Epidermal melanocyte (primary cell): ENCODE results near the gene PALLD.
"Not testable (repeated sequence)": the region's sequence is repeated elsewhere in the genome, so short reads cannot be mapped to it uniquely, and the experiment has no call there.

ENCODE experiments used
- DNase-seq: peaks from one replicate; pipeline ENCODE4 v3.0.0; 2011; ENCODE audit warnings: low spot score; ENCODE audit not compliant: insufficient read length

PALLD gene

DNA sequence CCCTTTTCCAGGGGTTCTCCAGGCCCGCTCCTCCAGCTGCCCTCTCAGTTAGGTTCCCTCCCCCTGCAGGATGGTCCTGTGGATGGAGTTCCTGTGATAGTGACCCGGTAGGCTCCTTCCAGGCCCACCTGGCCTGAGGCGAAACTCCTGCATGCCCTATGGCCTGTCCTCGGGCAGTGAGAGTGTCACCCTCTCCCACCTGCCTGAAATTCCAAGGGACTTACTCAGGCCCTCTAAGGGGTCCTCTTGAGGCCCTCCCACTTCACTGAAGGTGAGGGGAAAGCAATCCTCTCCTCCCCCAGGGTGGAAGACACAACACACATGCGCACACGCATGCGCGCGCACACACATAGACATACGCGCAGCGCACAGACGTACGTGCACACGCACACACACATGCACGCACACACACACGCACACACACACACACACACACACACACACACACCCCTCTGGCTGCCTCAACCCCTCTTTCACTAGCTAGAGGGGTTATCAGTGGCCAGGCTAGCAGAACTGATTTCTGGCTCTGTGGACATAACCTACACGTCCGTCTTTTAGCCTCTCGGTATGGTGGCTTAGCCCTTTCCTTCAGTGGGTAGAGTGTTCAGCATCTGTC is 297.3 kb downstream of the PALLD start:
- DNase-seq = no peak

GRCh38 chr4:168794881-168795280 is 298.0 kb downstream of the PALLD start:
- DNase-seq = no peak

DNA sequence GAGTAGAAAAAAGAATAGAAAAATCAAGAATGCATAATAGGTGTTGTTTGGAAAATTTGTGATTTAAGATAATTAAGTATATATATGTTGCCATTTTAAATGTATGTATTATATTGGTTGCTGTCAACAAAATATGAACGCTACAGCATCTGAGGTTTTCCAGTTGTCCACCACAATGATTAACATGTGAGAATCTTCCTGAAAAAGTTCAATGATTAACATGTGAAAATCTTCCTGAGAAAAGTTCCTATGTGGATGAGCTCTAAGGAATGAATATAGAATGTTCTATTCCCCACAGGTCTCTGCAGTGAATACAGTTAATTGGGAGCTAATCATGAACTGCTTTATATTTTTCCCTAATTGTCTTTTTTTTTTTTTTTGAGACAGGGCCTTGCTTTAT is 298.5 kb downstream of the PALLD start:
- DNase-seq = no peak

DNA sequence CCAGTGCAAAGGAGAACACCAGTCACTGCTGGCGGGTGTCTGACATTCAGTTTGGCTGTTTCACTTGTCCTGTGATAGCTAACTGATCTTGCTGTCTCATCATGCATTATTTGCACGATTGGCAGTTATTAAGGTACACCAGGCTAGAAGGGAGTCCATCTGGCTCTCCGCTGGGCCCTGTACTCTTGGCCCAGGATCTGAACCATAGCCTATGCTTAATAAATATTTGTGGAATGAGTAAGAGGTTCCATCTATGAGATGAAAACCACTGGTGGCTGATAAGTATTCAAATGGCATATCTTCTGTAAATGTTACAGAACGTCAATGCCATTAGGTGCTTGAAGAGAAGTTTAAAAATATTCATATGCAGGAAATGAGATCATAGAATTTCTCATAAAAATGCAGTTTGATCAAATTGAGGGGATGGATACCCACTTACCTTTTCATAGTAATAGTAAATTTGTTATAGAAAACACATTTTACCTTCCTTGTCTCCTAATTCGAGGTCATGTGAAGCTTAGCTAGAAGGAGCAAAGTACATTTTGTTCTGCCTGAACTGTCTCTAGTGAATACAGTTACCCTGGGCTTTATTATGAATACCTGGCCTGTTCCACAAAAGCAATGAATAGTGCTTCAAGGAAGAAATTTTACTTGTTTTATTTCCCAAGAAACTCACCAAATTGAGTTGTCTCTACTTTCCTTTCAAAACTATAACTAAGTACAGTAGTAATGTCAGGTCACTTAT is 299.7 kb downstream of the PALLD start:
- no peak for DNase-seq

- no peak for DNase-seq
These were observed 300.3 kb downstream of the PALLD start for GRCh38 chr4:168797194-168797593.

DNA sequence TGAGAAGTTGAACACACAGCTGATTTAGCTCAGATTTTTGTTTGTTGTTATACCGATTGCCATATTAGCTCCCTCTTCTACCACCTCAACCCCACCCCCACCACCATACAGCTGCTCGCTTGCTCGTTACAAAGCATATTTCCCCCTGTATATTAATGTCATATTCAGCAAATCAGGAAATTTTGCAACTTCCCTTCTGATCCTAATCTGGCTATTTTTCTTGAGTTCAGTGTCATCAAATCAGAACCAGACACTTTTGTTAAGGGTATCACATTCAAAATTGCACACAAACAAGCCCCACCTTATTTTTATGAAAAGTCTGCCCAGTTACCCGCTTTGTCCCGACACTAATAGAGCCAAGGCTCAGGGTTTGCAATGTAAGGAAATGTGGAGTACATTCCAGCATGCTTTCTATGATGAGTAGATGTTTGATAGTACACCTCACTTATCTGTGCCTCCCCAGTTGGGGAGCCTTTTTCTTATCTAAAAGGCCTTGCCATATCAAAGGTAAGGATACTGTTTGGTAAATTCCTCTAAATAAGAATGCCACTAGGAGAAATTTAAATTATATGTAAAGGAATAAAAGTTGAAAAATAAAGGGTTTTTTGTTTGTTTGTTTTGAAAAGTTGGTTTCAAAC is 301.0 kb downstream of the PALLD start:
- DNase-seq = no peak

DNA sequence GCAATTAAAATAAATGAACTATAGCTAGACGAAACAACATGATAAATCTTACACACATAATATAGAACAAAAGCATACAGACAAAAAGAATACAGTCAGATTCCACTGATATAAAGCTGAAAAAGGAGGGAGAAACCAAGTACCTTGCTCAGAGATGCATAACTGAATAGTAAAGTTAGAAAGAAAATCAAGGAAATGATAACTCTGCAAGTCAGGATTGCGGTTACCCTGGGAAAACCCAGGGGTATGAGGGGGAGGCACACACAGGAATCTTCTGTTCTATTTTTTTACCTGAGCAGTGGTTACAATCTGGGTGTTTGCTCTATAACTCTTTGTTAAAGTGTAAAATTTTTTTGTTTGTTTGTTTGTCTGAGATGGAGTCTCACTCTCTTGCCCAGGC is 304.1 kb downstream of the PALLD start:
- no peak for DNase-seq

GRCh38 chr4:168802222-168802621 is 305.4 kb downstream of the PALLD start:
- DNase-seq = no peak

- DNase-seq = not testable (repeated sequence)
These were observed 306.2 kb downstream of the PALLD start for GRCh38 chr4:168803052-168803451.

DNA sequence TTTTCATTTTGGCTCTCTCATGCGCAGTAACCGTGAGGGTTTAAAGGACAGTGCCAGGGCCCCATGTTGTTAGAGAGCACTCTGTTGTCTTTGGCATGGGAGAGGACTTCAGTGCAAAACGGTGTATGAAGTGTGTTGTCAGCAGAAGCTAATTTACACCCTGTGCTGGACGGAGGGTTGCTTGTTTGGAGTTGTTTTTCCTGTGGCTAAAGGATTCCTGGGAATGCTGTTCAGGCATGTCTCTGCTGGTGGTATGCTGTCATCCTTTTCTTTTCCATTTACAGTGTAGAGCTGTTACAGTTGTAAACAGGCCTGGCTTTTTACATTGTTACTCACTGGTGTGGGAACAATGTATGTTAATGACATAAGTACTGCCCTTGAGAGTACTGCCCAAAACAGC is 306.9 kb downstream of the PALLD start:
- no peak for DNase-seq

DNA sequence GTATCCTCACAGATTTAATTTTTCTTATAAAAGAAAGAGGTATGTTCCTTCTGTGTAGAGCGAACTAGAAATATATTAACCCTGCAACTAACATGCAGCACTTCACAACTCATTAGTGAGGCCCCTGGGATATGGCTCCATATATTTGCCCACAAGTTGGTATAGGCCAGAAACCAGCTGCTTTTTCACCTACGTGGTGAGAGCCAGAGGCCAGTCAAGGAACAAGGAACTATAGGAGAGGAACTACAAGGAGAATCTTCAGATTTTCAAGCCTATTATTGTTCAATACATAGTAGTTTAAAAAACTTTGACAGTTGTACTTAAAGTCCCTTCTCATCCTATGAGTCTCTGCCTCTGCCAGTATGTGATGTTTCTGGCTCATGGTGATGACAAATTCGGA is 307.3 kb downstream of the PALLD start:
- no peak for DNase-seq

DNA sequence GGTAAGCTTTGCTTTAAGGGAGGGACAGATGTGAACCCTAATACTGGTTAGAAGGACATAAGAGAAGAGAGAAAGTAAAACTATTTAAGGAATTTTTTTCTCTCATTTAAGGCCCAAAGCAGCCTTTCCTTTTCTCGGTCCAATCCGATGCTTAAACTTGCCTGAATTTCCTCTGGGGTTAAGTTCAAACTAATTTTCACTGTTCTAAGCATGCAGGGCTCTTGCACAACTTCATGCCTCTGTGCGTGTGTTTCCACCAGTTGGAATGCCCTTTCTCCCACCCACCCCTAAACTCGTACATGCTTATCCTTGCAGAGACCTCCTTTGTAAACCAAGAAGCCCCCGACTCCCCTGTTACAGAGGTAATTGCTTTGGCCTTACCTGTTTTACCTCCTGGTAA is 308.5 kb downstream of the PALLD start:
- DNase-seq = no peak

GRCh38 chr4:168806247-168806646 is 309.4 kb downstream of the PALLD start:
- DNase-seq = not testable (repeated sequence)

DNA sequence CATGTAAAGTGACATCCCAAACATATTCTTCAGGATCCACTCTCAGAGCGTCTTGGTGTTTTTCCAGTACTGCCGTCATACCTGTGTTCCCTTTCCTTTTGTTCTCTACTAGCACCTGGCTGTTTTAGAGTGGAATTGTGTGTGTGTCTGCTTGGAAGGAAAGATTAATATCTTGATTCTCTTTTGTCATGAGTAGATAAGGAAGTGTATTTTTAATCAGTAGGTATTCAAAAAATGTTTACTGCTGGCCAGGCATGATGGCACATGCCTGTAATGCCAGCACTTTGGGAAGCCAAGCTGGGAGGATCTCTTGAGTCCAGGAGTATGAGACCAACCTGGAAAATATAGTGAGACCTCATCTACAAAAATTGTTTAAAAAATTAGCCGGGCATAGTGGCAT is 314.4 kb downstream of the PALLD start:
- no peak for DNase-seq

GRCh38 chr4:168811786-168812651 is 315.2 kb downstream of the PALLD start:
- peak; percentile 30 for DNase-seq

DNA sequence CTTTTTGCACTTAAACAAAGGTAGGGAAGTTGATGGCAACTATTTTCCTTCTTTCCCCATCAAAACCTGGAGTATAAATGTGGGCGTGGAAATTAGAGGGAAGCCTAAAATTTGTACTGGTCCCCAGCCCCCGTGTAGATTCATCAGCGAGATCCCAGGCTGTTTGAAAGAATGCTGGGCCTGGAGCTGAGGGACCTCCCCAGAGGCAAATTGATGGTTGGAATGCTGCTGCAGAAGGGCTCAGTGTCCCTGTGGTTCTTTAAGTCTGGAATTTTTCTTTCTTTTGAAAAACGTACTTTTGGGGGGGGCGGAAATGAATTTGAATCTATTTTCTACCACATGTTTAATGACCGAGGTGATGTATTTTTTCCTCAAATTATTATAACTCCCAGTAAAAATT is 316.0 kb downstream of the PALLD start:
- DNase-seq = no peak

- no peak for DNase-seq
These were observed 317.0 kb downstream of the PALLD start for GRCh38 chr4:168813890-168814289.

GRCh38 chr4:168815379-168816345 is 318.8 kb downstream of the PALLD start:
- peak; percentile 52 for DNase-seq

DNA sequence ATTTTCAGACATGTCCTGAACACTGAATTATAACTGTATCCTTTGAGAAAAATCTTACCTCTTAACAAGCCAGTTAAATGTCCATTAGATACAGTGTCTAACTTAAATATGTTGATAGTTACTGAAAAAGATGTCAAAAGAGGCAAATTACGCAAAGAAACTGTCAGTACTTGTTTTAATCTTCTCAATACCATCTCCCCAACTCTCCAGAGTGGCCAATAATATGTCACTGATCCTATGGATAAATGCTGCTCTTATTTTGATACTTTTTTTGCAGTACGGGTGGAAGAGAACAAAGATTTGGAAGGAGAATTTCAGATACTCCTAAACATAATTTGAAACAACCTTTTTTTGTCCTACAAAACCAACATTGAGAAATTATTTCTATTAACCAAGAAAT is 320.5 kb downstream of the PALLD start:
- DNase-seq = no peak

DNA sequence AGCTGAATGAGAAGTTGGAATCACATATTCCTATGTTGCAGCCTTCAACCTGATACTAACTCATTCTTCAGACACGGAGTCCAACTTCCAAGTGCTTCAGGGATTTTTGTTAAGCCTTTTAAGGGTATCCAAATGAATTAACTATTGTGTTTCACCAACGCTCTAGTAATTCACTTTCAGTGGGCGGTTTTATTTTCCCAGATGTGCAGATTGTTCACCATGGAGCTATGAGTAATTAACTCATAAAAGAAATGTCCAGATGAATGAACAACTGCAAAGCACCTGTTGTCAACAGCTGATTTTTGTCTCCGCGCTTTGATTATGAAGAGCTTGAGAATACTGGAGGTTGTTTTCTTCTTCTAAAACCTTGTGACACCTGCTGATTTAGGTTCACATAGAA is 325.6 kb downstream of the PALLD start:
- DNase-seq = no peak

GRCh38 chr4:168825975-168826374 is 329.1 kb downstream of the PALLD start:
- DNase-seq = no peak
